ENCODE measurements around the gene NRDE2.
A peak's percentile ranks its signal among the peaks of the same experiment; 100 is the strongest.
"Not testable (repeated sequence)": the region's sequence is repeated elsewhere in the genome, so short reads cannot be mapped to it uniquely, and the experiment has no call there.

NRDE2 gene

GRCh38 chr14:90263748-90264449 lies 67.8 kb downstream of the NRDE2 start:
- DNase-seq, result no peak

DNA sequence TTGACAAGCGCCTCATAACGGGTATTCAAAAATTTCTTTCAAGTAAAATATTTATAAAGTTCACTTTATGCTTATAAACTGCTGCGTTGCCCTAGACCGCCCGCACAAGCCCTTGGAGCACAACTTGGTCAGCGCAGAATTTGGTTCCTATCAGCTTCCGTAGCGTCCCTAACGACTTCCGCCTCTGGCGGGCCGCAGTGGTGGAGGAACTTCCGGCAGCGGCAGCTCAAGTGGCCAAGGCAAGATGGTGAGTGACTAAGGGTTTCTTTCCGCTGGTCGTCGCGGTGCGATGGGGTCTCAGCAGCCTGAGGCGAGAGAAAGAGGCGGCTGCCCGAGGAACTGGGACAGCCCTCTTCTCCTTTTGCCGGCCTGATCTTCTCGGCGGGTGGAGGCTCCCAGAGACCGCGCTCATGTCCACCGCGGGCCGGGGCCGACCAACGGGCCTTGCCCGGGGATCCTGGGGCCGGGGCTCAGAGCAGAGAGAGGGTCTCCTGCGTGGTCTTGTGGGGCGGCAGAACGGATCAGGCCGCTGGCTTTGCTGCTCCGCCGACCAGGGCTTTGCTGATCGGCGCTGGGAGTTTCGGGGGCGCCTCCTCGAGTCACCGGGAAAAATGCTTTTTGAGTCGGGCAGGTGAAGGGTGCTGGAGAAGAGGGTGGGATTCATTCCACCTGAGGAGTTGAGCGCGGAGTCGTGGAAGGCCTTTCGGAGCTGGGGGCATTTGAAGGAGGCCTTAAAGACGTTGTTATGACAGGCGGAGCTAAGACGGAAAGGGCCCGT lies 75.2 kb downstream of the NRDE2 start, which contains the start of gene PSMC1:
Gene PSMC1 (plus strand): TSS at position 200 of the 778 bp plus-strand sequence. CDS start 45 bp downstream, at position 245.
- DNase-seq, result peak; percentile 93

DNA sequence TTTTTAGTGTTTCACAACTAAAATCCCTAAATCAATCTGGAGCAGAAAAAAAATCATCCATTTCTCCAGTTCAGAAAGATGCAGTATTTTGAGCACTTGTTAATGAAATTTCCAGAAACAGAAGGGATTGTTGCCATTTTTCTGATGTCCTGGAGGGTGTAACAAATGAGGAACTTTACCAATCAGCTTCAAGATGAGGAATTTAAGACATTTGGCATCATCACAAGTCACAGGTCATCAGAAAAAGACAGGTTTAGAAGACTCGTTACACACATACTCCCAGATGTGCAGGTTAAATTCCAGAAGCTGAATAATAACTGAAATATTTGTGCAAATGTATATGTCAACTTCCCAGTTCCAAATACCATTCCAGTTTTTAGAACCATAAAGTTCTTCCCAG lies 75.9 kb downstream of the NRDE2 start:
- no peak for DNase-seq

- DNase-seq, result no peak
These were observed 77.9 kb downstream of the NRDE2 start for GRCh38 chr14:90253826-90254225.

DNA sequence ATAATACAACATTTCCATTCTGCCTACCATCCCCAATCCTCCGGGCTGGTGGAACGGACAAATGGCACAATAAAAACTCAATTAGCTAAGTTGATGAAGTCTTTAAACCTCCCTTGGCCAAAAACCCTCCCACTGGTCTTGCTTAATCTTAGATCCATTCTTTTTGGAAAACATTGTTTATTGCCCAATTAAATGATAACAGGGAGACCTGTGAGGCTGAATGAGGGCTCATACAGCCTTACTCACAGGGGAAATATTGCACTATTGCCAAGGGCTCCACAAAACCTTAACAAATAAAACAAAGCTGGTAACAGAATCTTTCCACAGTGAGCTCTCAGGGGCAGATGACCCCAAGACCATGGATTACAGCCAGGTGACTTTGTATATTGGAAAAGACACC lies 83.1 kb downstream of the NRDE2 start:
- DNase-seq, result no peak

- DNase-seq, result not testable (repeated sequence)
These were observed 84.3 kb downstream of the NRDE2 start for GRCh38 chr14:90247441-90247840.

GRCh38 chr14:90246936-90247335 lies 84.8 kb downstream of the NRDE2 start:
- DNase-seq, result no peak

- no peak for DNase-seq
These were observed 89.3 kb downstream of the NRDE2 start for GRCh38 chr14:90242444-90242843.

DNA sequence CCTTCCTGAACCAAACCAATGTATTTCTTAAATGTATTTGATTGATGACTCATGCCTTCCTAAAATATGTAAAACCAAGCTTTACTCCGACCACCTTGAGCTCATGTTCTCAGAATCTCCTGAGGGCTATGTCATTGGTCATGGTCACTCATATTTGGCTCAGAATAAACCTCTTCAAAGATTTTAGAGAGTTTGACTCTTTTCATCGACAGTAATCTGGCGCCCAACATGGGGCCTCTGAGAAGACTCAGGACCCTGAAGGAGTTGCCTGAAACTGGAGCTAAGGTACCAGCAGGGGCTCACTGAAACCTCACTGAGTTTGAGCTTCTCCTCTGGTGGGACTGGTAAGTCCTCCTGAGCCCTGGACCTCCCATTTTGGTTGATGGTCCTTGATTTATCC lies 92.6 kb downstream of the NRDE2 start:
- DNase-seq, result no peak

DNA sequence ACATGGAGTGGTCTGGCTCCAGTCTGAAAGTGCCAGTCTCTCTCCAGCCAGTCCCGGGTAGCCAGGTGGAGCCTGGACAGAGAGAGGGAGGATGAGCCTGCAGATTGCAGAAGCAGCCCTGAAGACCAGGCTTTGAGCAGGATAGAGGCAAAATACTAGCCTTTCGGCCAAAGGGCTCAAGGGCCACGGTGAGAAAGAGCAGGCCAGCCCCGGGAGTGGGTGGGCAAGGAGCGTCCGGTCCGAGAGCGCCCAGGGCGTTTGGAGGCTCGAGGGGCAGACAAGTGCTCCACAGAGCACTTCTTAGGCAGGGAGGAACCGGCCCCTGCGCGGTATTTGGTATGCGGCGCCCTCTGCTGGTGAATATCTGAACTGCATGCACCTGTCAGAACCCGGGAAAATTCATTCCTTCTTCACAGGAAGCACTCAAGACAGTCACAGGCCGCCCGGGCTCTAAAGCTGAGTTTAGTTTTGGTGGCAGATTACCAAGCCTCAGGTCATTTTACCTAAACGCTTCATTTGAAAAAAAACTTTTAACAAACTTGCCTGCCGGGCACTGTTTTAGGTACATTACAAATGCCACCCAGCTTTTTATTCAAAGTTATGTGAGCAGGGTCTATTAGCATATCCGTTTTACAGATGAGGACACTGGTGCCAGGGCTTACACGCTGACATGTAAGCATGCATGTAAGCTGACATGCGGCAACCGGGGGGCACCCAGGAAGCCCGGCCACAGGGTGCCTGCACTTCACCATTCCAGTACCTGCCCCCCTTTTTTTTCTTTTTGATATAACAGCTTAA lies 96.4 kb downstream of the NRDE2 start:
- DNase-seq, result peak; percentile 62

DNA sequence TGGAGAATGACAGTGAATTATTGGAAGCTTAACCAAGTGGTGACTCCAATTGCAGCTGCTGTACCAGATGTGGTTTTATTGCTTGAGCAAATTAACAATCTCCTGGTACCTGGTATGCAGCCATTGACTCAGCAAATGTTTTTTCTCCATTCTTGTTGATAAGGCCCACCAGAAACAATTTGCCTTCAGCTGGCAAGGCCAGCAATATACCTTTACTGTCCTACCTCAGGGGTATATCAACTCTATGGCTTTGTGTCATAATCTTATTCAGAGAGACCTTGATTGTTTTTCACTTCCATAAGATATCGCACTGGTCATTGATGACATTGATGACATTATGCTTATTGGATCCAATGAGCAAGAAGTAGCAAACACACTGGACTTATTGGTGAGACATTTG lies 101.8 kb downstream of the NRDE2 start:
- not testable (repeated sequence) for DNase-seq

DNA sequence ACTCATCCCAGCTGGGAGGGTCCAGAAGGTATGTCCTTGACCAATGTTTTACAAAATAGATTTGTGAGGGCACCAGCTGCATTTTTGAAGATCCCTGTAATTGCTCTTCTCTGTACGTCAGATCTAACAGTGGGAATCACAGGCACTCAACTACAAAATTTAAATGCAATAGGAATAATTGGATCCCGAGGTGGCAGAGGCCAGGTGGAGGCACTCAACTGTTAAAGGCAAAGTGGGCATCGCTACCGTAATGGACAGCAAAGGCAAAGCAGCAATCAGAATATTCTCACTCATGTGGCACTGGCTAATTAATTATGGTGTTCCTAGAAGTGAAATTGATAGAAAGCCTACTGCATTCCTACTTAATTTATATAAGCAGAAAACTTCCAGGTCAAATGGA lies 103.3 kb downstream of the NRDE2 start:
- DNase-seq, result no peak
